GM19099 (cell line): Measurements from ENCODE around the gene HMG20B.

Experiments
- POLR2A ChIP-seq: IDR thresholded peaks from 3 replicates; pipeline ENCODE4 v1.6.1; 2011; ENCODE audit warnings: low read depth; ENCODE audit not compliant: insufficient read length; ENCODE audit errors: extremely low read depth

Gene HMG20B

DNA sequence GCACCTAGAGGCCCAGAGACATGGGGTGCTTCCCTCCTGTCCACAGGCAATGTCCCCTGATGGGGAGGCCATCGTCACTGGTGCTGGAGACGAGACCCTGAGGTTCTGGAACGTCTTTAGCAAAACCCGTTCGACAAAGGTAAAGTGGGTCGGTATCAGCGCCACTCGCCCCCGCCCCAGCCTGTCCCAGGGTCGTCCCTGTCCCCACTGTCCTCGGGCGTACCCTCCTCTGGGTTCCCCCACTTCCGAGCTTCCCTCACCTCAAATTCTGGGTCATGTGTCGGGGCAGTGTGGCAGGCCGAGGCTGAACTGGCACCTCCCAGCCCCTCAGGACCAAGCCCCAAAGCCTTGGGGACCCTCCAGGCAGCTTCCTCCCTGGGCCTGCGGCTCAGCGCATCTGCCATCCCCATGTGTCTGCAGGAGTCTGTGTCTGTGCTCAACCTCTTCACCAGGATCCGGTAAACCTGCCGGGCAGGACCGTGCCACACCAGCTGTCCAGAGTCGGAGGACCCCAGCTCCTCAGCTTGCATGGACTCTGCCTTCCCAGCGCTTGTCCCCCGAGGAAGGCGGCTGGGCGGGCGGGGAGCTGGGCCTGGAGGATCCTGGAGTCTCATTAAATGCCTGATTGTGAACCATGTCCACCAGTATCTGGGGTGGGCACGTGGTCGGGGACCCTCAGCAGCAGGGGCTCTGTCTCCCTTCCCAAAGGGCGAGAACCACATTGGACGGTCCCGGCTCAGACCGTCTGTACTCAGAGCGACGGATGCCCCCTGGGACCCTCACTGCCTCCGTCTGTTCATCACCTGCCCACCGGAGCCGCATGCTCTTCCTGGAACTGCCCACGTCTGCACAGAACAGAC, 38.1 kb upstream of the HMG20B start:
- no peak for TF ChIP-seq POLR2A

DNA sequence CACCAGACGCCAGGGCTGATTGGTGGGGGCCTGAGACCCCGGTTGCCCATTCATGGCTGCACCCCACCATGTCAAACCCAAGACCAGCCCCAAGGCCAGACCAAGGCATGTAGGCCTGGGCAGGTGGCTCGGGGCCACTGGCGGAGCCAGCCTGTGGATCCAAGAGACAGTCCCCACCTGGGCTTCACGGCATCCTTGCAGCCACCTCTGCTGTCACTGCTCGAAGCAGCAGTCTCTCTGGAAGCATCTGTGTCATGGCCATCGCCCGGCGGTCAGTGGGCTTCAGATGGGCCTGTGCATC, 37.6 kb upstream of the HMG20B start:
- TF ChIP-seq POLR2A, result no peak

DNA sequence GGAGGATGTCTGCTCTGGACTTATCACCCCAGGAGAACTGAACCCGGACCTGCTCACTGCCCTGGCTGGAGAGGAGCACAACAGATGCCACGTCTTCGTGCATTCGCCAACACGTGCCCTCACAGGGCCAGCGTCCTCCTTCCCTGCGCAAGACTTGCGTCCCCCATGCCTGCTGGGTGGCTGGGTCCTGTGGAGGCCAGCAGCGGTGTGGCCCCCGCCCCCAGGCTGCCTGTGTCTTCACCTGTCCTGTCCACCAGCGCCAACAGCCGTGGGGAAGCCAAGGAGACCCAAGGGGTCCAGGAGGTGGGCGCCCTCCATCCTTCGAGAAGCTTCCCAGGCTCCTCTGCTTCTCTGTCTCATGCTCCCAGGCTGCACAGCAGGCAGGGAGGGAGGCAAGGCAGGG, 37.2 kb upstream of the HMG20B start:
- no peak for TF ChIP-seq POLR2A

DNA sequence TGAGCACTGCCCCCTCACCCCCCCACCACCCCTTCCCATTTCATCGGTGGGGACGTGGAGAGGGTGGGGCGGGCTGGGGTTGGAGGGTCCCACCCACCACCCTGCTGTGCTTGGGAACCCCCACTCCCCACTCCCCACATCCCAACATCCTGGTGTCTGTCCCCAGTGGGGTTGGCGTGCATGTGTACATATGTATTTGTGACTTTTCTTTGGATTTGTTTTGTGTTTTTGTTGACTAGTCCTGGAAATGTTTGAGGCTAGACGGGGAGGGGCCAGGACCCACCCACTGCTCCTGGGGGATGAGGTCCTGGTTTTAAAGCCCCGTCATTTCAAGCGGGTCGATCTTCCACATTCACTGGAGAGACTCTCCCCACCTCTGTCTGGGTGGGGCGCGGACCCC, 36.8 kb upstream of the HMG20B start:
- no peak for TF ChIP-seq POLR2A

DNA sequence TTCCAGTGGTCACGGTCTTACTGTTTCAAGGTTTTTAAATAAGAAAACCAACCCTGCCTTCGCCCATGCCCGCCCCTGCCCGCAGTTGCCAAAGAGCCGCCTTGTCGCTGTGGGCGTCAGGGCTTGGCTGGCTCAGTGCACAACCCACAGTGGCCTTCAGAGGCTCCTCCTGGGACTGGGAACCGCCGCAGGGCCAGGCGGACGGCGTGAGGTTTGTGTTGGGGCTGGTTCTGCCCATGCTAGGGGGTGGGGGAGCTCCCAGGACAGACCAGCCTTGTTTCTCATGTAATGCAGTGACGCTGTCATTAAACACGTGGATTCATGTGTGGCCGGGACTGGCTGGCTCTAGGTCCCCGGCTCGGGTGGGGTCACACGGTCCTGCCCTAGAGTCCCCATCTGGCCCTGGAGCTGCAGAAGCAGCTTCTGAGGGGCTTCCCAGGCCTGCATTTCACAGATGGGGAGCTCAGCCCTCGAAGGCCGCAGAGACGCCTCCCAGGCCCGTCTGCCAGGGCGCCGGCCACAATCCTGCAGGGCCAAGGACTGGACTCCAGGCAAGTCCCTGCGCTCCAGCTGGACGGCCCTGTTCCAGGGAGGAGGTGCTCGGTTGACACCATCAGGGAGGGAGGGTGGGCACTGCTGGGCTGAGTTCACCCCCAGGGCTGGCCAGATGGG, 36.2 kb upstream of the HMG20B start:
- no peak for TF ChIP-seq POLR2A

DNA sequence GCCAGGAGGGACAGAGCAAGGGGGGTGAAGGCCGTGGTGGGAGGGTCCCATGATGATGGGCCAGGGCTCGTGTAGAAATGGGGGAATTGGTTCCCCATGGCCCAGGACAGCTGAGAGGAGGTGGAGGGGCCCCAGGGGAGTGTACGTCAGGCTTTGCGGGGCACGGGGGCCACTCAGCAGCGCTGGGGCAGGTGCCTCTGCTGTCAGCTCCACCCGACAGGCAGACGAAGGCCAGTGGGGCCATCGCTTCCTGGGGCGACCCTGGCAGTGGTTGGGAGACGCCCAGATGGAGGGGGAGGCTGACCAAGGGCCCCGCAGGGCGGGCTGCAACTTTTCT, 35.7 kb upstream of the HMG20B start:
- no peak for TF ChIP-seq POLR2A

DNA sequence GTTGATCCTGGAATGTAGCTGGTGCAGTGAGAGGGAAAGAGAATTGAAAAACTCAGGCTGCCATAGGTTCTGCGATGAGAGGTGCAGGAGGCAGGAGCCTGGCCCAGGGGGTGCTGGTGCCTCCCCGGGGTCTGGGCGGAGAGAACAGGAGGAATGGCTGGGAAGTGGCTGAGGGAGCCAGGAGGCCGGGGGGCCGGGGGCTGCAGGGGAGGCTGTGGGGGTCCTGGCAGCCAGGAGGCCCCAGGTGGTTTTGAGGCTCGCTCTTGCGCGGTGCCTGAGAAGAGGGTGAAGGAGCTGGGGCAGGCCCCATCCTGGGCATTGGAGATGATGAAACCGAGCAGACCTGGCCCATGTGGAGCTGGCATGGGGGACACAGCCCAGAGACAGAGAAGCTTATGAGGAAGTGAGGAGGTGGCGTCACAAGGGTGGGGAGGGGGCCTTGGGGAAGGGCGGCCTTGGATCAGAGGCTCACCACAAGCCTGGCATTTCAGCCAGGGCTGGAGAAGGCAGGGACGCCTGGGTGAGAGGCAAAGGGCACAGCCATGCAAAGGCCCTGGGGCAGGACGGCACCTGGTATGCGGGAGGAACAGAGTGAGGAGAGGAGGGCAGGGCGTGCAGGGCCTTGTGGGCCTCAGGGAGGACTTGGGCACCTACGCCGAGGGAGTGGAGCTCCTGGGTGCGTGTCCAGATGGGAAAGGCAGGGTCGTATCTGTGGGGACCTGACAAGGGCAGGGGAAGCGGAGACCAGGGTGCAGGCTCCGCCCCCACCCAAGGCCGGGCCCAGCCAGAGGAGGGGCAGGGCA, 35.1 kb upstream of the HMG20B start:
- TF ChIP-seq POLR2A, result no peak

DNA sequence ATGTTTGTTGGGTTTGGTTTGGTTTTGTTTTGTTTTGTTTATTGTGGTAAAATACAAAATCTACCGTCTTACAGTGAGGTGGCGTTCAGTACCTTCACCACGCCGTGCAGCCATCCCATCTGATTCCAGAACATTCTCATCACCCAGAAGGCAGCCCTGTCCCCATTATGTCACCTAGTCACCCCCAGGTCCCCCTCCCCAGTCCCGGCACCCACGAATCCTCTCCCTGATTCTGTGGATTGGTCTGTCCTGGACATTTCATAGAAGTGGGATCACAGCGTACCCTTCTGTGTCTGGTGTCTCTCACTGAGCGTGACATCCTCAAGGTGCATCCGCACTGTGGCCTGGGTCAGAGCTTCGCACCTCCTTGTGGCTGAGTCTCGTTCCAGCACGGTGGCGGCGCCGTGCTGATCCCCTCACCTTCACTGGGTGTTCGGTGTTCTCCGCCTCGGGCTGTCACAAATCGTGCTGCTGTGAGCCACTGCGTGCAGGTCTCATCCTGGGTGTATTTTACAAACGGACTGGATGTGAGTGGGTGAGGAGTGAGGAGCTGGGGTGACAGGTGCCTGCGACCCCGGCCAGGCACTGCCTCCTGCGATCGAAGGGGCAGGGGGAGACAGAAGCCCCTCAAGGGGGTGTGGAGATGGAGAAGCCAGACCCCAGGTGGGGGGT, 34.4 kb upstream of the HMG20B start:
- TF ChIP-seq POLR2A, result no peak

DNA sequence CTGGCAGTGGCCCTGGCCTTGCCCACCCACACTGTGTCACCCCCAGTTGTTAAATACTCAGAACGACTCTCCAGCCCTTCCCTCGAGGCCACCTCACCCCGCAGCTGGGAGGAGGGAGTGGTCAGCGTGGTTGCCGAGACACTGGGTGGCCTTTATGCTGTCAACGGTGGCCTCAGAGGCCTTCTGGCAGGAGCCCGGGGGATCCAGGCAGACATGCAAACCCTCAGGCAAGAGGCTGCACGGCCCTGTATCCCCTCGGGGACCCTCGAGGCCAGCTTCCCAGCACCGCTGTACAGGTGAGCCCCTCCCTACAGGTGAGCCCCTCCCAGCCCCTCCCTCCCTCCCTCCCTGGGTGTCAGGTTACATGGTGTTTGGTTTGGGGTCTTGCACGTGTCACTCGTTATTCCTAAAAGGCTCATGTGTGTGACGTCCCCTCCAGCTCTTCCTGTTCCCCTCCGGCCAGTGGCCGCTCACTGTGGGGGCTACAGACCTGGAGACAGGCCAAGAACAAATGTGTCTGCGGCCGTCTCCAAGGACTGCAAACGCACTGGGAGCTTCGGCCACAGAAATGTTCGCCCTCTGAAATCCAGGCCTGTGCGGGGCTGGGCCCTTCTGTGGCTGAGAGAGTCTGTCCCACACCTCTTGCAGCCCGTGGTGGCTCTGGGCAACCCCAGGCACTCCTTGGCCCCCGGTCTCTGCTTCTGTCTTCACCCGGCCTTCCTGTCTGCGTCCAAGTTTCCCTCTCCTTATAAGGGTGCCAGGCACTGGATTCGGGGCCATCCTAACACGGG, 33.6 kb upstream of the HMG20B start, which contains the start of gene TEKTIP1:
TSS of gene TEKTIP1 (plus strand) at position 210 of the 791 bp plus-strand sequence. CDS start at position 214, 4 bp downstream.
- no peak for TF ChIP-seq POLR2A

DNA sequence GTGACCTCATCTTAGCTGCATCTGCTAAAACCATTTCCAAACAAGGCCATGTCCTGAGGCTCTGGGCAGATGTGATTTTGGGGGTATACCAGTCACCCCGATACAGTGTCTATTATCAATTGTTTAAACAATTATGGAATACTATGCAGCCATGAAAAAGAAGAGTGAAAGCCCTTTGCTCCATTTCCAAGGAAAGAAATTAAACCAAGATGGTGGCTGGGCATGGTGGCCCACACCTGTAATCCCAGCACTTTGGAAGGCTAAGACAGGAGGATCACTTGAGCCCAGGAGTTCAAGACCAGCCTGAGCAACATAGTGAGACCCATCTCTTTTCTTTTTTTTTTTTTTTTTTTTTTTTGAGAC, 33.0 kb upstream of the HMG20B start:
- no peak for TF ChIP-seq POLR2A

DNA sequence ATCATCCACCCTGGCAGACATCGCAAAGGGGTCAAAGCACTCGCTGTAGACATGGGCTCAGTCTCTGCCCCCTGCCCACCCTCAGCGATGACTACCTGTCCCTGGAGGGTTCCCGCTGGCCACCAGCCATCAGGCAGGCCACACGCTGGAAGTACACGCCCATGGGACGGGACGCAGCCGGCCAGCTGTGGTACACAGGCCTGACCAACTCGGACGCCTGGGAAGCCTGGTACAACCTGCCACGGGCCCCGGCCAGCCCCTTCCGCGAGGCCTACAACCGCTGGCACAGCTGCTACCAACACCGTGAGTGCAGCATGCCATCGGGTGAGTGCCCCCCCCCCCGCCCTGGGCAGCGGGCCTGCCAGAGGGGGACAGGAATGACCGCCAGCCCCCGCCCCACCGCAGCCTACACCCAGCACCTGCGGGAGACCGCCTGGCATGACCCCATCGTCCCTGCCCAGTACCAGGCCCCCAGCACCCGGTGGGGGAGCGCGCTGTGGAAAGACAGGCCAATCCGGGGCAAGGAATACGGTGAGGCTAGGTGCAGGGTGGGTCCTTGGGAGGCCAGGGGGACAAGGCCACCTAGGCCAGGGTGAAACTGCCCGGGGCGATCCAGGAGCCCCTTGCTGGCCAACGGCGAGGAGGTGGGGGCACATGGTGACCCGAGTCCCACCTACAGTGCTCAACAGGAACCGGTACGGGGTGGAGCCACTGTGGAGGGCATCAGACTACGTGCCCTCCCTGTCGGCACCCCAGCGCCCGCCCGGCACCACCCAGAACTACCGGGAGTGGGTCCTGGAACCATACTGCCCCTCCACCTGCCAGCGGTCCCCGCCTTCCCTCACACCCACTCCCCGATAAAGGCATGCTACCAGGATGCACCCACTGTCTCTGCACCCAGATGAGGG, 29.3 kb upstream of the HMG20B start:
- no peak for TF ChIP-seq POLR2A

DNA sequence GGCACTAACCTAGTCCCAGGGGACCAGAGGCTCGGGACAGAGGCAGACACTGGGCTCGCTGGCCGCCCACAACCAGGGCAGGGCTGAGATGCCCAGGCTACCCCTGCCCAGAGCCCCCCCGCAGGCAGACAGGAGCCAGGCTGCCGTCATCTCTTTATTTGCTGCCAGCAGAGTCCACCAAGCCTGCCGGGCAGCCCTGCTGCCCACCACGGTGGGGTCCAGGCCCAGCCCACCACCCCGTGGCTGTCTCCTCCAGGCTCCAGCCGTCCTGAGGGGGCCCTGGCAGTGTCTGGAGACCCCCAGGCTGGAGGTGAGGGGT, 28.7 kb upstream of the HMG20B start:
- TF ChIP-seq POLR2A, result no peak

DNA sequence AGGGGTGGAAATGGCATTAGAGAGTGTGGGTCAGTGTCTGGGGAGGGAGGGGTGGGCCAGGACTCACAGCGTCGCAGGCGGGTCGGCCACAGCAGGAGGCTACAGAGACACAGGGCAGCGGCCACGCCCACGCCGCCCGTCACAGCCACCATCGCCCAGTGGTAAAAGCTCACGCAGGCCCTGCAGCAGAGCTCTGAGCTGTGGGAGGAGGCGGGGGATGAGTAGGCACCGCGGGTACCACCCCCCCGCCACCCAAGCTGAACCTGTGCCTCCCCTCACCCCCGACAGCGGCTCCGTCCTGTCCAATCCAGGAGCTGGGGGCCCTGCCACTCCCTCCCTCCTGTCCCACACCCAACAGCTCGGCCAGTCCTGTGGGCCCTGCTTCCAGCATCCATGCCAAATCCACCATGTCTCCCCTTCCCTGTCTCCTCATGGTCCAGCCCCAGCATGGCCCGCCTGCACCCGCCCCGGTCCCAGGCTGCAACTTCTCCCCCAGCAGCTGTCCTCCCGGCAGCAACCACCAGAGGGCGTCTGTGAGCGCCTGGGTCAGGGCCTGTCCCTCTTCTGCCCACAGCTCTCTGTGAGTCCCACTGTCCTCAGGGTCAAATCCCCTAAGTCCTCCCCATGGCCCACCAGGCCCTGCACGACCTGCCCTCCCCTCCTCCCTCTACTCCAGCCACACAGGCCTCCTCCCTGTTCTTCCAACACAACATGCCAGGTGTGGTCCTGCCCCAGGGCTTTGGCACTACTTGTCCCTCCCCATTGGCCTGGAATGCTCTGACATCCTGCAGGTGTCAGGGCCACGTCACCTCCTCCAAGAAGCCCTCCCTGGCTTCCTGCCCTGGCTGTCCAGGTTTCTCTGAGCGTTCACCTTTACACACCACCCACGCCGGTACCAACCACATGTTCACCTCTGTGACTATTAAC, 27.7 kb upstream of the HMG20B start:
- no peak for TF ChIP-seq POLR2A

DNA sequence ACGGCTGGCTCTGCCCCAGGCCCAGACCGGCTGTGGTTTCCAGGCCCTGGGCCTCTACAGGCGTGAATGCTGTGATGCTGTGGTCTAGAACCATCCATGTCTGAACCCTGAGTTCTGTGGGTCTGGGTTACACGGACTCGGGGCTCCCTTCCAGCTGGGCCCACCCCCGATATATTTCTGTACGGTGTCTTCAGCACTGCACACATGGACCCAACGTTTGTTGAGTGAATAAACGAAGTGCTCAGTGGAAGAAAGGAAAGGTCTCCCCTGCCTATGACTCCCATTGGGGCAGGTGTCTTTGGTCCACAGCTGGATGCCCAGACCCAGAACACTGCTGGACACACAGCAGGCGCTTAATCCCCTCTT, 27.1 kb upstream of the HMG20B start:
- no peak for TF ChIP-seq POLR2A
